ENCODE measurements around the gene CFAP61. TPM values are rescaled to one million over a fixed set of nuclear protein-coding genes. Genes with fewer than 3 reads are reported as not detected.
A peak's percentile ranks its signal among the peaks of the same experiment; 100 is the strongest.

CFAP61 gene
- total RNA-seq, 1 donor from 2014 or later: not detected

DNA sequence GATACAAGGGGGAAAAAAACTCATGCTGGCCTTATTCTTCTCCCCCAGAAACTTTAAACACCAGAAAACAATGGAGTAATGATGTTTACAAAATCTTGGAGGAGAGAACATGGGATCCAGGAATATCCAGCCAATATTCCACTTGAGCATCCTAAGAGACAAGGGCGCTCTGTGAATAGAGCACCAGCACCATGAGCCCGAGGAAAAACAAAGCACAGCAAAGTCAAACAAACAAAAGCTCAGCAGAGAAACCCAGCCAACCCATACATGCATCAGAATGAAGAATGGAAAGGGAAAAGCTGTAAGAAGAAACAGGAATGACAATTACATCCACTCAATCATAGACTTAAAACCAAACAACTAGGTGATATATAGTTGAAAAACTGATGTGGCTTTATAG is 39.8 kb upstream of the CFAP61 start:
- no peak overlapping the region for H3K4me3 ChIP-seq (ENCODE audit: low read depth, low read length)
- DNase-seq (ENCODE audit: low read depth): no peak
- TF ChIP-seq, protein P1, sequence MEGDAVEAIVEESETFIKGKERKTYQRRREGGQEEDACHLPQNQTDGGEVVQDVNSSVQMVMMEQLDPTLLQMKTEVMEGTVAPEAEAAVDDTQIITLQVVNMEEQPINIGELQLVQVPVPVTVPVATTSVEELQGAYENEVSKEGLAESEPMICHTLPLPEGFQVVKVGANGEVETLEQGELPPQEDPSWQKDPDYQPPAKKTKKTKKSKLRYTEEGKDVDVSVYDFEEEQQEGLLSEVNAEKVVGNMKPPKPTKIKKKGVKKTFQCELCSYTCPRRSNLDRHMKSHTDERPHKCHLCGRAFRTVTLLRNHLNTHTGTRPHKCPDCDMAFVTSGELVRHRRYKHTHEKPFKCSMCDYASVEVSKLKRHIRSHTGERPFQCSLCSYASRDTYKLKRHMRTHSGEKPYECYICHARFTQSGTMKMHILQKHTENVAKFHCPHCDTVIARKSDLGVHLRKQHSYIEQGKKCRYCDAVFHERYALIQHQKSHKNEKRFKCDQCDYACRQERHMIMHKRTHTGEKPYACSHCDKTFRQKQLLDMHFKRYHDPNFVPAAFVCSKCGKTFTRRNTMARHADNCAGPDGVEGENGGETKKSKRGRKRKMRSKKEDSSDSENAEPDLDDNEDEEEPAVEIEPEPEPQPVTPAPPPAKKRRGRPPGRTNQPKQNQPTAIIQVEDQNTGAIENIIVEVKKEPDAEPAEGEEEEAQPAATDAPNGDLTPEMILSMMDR (conservative IDR thresholded peaks at IDR 0.05; ENCODE audit: low read depth, low read length): no peak

DNA sequence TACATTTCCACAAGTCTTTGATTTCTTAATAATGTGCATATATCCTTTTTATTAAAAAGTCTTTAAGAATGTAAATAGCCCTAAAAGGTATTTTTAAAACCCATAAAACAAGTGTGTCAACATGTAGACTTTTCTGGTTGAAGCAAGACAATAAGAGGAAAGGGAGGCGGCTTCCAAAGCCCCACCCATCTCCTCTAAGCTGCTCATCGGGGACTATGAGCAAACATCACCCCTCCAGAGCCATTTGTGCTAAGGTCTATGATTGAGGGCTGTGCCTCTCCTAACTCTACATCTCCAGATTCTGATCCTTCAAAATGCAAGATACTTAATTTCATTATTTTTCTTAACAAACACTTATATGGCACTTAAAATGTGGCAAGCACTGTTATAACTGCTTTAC is 37.7 kb upstream of the CFAP61 start:
- DNase-seq (ENCODE audit: low read depth): no peak
- TF ChIP-seq, protein P1 (conservative IDR thresholded peaks at IDR 0.05; ENCODE audit: low read depth, low read length): no peak

DNA sequence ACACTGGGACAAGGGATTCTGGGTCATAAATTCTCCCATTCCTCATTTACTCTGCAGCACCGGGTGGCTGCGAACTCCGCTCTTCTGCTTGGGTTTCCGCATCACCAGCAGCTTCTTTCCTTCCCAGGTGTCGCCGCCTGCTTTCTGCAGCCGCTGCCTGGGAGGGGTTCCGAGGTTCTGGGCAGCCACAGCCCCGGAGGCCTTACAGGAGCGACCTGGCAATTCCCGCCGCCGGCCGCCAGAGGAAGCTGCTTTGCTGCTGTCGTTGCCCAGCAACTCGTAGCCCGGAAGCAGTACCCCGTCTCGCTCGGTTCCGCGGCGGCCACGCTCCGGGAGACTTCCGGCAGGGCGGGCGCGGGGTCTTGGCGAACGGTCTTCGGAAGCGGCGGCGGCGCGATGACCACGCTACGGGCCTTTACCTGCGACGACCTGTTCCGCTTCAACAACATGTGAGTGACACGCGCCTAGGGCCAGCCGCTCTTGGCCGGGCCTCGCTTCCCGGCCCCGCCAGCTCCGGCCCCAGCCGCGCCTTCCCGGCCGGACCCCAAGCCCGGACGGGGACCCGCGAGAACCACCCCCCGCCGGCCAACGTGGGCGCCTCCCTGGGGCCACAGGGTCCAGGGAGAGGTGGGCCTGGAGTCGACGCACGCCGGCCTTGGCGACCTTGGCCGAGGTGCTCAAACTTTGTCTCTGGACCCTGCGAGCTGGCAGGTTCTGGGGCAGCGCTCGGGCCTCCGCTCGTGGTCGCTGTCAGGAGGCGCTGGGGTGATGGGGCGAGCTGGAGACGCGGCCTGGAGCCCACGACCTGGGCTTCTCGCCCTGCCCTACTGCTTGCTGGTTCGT is 35.1 kb upstream of the CFAP61 start, which contains the start of gene NAA20:
Gene NAA20 (plus strand): TSS at position 362 of the 843 bp plus-strand sequence. CDS start 35 bp downstream, at position 397.
- no peak for DNase-seq (ENCODE audit: low read depth)
- TF ChIP-seq, protein P1 (conservative IDR thresholded peaks at IDR 0.05; ENCODE audit: low read depth, low read length): peak; percentile 51

More for the DNA sequence above, 37.7 kb upstream of the CFAP61 start:
- H3K4me3 ChIP-seq (ENCODE audit: low read depth, low read length): no peak overlapping the region

DNA sequence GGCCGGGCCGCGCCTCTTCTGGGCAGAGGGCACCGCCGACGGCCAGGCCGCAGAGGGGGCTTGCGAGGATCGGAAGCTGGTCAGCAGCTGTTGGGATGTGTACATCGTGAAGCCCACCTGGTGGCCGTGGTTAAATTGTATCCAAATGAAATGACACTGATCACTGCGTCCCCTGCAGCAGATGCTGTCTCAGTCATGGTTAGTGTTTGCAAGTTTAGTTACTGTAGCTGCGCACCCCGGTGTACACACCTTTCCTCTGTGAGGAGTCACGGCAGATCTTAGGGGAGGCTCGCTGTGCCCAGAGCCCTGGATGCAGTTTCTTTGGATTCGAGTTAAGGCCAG is 34.5 kb upstream of the CFAP61 start:
- no peak for DNase-seq (ENCODE audit: low read depth)
- TF ChIP-seq, protein P1 (conservative IDR thresholded peaks at IDR 0.05; ENCODE audit: low read depth, low read length): no peak
- peak overlapping the region; percentile 92 for H3K4me3 ChIP-seq (ENCODE audit: low read depth, low read length)

More for the DNA sequence above, 35.1 kb upstream of the CFAP61 start, which contains the start of gene NAA20:
- H3K4me3 ChIP-seq (ENCODE audit: low read depth, low read length): peak within 1 kb of the TSS; percentile 92

DNA sequence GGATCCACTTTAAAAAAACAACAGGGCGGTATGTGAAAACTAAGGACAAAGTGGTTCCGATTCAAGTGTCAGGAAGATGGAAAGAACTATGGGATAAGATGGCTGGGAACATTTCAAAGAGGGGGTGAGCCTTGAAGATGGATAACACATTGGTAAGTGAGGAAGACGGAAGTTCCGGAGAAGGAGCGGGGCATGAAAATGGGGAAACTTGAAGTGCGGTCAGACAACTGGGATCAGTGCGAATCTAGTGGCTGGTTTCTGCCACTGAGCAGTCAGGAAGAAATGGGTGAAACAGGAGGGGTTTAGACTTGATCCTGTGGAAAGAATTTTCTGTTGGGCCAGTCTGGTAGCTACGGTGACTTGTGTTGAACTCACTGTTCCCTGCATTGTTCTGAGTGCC is 34.0 kb upstream of the CFAP61 start:
- TF ChIP-seq, protein P1 (conservative IDR thresholded peaks at IDR 0.05; ENCODE audit: low read depth, low read length): no peak
- peak overlapping the region; percentile 92 for H3K4me3 ChIP-seq (ENCODE audit: low read depth, low read length)
- DNase-seq (ENCODE audit: low read depth): no peak

DNA sequence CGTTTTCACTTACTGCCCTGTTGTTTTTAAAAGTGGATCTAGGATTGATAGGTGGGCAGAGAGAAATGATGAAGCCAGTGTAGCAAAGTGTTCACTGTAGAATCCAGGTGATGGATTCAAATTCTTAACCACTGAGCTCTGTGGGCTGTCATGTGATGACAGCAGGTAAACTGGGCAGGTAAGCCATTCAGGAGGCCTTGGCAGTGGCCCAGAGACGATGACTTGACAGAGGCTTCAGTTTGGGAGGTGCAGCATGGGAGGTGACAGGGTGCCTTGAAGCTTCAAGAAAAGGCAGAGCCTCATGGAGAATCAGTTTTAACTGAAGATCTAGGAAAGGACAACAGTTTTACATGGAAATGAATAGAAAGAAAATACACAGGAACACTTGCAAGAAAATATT is 33.2 kb upstream of the CFAP61 start:
- TF ChIP-seq, protein P1 (conservative IDR thresholded peaks at IDR 0.05; ENCODE audit: low read depth, low read length): no peak
- no peak for DNase-seq (ENCODE audit: low read depth)
- no peak overlapping the region for H3K4me3 ChIP-seq (ENCODE audit: low read depth, low read length)

DNA sequence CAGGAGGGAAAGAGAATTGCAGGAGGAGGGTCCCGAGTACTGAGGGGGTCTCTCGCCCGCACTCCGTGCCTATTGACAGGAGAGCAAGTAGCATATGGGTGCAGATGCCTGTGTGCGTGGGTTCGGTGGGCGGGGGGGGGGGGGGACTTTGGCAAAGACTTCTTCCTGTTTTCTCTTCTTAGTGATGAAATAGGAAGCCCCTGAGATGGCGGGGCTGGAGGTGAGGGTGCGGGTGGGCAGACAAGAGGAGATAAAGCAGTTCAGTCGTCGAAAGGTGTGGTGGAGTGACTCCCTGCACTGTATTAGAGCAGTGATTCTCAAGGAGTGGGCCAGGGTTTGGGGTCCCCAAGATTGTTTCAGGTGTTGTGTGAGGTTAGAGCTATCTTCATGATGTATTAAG is 31.4 kb upstream of the CFAP61 start:
- TF ChIP-seq, protein P1 (conservative IDR thresholded peaks at IDR 0.05; ENCODE audit: low read depth, low read length): no peak
- no peak overlapping the region for H3K4me3 ChIP-seq (ENCODE audit: low read depth, low read length)
- no peak for DNase-seq (ENCODE audit: low read depth)

Measured in epithelial cell of proximal tubule (primary cell).